ENCODE data around the gene TOR2A. TPM values are rescaled to one million over a fixed set of nuclear protein-coding genes. Genes with fewer than 3 reads are reported as not detected.

Gene TOR2A
- total and polyA plus RNA-seq, 2 of the 8 experiments (the other 6 are each of a cell fraction or from before 2014, with no cell fraction given) = 18.7 to 24.9 TPM

GRCh38 chr9:127720865-127721227, 14.2 kb downstream of the TOR2A start (continued):
- TF ChIP-seq SP1 (IDR thresholded peaks at IDR 0.05; ENCODE audit: low read depth, low read length) = no peak
